Stimulated activated CD8-positive, alpha-beta memory T cell treated with anti-CD3 and anti-CD28 coated beads, Interleukin-2, amount 100 ng/mL, for 48 hours (primary cell): ENCODE data around the gene SLAMF8.

ENCODE experiments used
- DNase-seq, 2 donors: peaks; one replicate each; pipeline ENCODE4 v3.0.0-alpha.2; 2020; ENCODE audit warnings: low read depth in 2 of 2

SLAMF8 gene

GRCh38 chr1:159869173-159869572 lies 42.5 kb downstream of the SLAMF8 start:
- peak in 1 of 2 donors; percentile 11 for DNase-seq

- no peak for DNase-seq
Measured at GRCh38 chr1:159869607-159870006, 42.9 kb downstream of the SLAMF8 start.

- no peak for DNase-seq
Measured at GRCh38 chr1:159870704-159871103, 44.0 kb downstream of the SLAMF8 start.

DNA sequence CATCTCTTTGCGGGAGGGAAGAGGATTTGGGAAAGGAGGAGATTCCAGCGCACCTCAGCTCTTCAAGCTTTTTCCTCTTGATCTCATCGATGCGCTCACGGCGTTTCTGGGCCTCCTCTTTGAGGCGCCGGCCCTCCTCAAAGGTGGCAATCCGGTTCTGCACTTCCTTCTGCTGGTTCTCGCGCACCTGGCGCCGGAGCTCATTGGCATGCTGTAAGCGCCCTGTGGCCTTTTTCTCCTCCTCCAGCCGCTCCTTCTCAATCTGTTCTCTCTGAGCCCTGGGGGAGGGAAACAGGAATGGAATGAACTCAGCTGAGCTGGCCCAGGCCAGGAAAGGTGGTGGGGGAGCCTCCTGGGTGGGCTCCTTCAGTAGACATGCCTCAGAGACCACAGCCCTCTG lies 46.2 kb downstream of the SLAMF8 start:
- DNase-seq = no peak

DNA sequence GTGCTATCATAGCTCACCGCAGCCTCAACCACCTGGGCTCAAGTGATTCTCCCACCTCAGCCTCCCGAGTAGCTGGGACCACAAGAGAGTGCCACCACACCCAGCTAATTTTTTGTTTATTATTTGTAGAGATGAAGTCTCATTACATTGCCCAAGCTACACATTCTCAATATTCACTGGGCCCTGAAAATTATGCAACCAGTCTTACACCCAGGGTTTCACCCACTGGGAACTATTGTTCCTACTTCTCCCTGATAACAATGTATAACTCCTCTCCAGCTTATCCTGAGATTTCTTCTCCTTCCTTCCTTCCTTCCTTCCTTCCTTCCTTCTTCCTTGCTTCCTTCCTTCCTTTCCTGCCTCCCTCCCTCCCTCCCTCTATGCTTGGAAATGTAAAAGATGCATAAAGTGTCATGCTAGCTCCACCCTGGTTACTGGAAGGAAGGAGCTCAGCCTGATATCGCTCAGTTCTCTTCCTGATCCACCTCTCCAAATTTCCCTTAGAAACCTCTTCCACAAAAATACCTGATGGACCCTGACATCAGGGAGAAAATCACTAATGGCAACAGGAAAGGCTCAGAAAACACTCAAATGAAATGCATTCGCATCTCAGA lies 47.0 kb downstream of the SLAMF8 start:
- DNase-seq = no peak

GRCh38 chr1:159877695-159878444 lies 51.2 kb downstream of the SLAMF8 start:
- no peak for DNase-seq

DNA sequence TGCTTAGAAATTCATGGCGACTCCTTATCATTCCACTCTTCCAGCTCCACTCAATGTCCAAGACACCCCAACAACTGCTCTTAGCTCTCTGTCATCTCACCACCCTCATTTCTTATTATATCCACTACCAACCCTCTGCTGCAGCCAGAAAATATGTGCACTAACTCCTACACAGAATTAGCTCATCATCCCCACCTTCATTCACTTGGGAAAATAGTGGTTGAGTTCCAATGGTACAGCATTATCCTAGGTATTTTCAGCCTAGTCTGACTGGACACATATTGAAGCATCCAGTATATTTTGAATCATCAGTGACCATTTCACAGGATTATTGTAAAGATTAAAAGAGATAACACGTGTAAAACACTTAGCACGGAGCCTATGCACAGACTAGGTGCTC lies 52.5 kb downstream of the SLAMF8 start:
- DNase-seq = no peak

GRCh38 chr1:159879977-159880376 lies 53.3 kb downstream of the SLAMF8 start:
- DNase-seq = no peak

DNA sequence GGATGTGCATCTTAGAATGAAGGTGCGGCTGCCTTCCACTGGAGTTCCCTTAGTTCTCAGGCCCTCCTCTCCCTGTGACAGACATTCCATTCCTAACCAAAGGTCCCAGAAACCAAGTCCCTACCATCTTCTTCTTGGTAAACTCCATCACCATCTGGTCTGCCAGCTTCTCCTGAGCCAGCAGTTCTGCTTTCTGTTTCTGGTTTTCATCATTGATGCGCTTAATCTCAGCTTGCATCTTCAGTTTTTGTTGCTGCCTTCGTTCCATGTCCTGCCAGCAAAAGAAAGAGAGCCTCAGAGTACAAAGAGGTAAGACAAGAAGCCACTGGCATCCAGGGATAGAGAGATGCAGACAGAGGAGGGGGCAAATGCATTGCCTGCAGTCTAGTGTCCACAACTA lies 53.8 kb downstream of the SLAMF8 start:
- DNase-seq = no peak

DNA sequence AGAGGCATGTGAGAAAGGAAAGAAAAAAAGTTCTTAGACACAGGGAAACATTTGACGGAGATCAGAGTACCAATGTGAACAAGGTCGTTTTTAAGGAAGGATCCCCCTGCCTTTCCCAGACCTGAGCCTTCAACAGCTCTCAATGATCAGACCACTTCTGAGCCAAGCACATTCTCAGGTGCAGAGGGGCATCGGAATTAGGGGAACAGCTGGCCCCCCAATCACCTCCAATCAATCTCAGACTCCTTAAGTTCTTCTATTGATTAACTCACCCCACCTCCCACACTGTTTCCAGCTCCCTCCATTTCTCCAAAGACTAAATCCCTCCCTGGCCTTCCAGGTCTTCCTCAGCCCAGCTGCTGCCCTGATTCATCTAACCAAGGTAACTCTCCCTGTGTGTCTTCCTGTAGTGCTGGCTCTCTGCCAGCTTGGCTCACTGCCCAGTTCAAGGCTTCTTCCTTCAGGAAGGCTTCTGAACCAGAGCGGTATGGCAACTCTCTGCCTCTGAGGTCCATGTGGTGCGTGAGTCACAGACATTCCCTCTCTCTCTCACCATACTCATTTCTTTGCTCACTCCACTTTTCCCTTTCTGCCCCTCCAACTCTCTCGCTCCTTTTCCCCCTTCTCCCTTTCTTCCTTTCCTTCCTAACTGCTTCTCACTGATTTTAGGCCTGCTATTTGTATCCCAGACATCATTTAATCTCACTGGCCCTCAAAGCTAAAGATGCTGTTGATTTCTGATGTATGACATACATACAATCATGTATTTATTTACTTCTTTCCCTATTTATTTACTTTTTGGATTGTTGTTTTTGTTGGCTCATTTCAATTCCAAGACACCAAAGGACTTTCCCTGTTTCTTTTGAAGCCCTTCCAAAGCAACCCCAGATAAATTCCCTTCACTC lies 55.2 kb downstream of the SLAMF8 start:
- no peak for DNase-seq

- no peak for DNase-seq
Measured at GRCh38 chr1:159882527-159882862, 55.8 kb downstream of the SLAMF8 start.

DNA sequence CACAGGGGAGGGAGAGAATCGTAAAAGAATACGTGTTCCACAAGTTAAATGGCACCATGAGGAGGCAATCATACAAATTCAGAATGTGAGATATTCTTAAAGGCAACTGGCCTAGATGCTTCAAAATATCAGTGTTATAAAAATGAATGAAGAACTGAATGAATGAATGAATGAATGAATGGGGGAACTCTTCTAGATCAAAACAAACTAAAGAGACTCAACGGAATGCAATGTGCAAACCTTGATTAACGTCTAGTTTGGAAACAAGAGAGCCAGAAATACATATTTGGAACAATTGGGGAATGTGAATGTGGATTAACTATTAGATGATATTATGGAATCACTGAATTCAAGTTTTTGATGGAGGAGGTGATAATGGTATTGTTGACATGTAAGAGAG lies 56.5 kb downstream of the SLAMF8 start:
- no peak for DNase-seq

GRCh38 chr1:159884296-159884695 lies 57.6 kb downstream of the SLAMF8 start:
- DNase-seq = no peak
